CD4-positive, alpha-beta T cell treated with Interleukin-4 for 1 hour (primary cell): ENCODE measurements around the gene NPAS3.

ENCODE experiments used
- DNase-seq, 2 donors: peaks; one replicate each; pipeline ENCODE4 v3.0.0-alpha.2; 2020 to 2022

The NPAS3 gene

GRCh38 chr14:33657476-33657875, 718.8 kb downstream of the NPAS3 start:
- no peak for DNase-seq

DNA sequence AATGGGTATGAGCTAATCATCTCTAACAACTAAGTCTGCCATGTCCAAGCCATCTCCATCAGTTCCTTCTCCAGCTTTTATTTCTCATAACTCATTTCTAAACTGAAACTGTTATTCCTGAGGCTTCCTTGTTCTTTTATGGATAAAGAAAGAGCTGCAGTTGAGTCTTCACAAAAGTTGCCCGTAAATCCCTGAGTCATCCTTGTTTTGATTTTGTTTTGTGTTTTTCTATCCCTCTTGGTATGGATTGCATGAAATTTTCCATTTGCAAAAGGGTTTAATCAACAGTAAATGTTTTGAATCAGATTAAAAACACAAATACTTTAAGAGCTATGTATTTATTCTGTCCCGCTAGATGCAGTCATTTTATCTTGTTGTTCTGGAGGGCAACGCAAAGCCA, 721.6 kb downstream of the NPAS3 start:
- no peak for DNase-seq

DNA sequence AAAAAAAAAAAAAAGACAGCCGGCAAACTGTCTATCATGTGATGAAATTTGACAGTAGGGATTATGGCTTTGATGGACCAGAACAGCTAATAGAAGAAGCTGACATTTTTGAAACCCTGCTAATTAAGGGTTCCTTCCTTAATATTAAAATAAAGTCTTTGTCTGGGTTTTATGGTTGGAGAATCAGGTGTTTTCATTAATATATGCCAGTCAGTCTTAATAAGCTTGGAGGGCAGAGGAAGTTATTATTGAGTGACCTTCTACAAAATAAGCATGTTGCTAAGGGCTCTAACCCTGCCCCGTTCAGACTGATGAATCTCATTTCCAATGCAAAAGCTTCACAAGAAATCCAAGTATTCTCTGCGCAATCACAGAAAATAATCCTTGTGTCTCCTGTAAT, 722.4 kb downstream of the NPAS3 start:
- no peak for DNase-seq

- no peak for DNase-seq
Observed at GRCh38 chr14:33668066-33668465, 729.4 kb downstream of the NPAS3 start.

GRCh38 chr14:33669111-33669510, 730.4 kb downstream of the NPAS3 start:
- no peak for DNase-seq

DNA sequence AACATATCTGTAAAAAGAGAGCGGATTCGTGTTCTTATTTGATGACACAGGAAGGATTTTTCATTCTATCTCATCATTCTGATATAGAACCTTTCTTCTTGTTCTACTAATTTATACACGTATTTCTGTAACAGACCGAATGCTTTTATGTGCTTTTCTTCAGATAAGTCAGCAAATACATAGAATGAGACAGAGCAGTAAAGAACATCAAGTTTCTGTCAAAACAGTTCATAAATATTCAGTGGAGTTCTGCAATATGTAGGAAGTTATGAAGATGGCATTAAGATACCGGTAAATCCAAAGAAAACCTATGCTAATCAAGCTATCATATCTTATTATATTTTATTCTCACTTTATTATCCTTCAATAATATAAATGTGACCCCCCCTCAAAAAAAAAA, 731.6 kb downstream of the NPAS3 start:
- no peak for DNase-seq

DNA sequence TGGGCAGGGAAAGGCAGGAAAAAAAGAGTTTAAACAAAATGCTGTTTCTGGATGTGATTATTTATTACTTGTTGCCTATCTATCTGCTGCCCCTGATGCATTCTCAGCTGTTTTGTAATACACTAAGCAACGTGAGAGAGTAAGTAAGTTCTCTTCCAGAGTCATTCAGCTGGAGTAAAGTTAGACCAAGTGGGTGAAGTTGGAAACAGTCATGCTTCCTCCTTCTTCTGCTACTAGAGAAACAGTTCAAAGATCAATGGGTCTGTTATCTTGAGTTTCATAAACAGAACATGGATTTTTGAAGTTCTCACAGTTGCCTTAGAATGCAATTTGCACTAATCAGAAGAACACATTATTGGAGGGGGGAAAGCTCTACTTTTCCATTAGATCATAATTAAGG, 732.9 kb downstream of the NPAS3 start:
- DNase-seq, result no peak

DNA sequence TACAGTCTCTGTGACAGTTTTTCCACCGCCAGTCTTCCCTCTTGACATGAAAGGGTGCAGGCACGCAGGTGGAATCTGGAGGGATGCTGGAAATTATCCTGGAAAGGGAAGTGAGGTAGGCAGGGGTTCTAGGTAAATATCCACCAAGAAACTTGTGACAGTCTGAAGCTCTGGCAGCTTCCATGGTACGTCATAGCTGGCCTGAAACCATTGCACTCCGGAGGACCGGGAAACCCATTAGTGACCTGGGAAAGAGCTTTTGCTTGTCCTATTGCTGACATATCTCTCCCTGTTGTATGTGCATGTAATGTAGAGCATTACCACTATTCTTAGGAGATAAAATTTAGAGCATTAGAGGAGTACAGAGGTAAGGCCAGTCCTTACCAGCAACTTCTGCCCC, 736.2 kb downstream of the NPAS3 start:
- no peak for DNase-seq

- no peak for DNase-seq
Observed at GRCh38 chr14:33675415-33676130, 736.9 kb downstream of the NPAS3 start.

- DNase-seq, result no peak
Observed at GRCh38 chr14:33676135-33676566, 737.5 kb downstream of the NPAS3 start.

- DNase-seq, result no peak
Observed at GRCh38 chr14:33676891-33677290, 738.2 kb downstream of the NPAS3 start.

DNA sequence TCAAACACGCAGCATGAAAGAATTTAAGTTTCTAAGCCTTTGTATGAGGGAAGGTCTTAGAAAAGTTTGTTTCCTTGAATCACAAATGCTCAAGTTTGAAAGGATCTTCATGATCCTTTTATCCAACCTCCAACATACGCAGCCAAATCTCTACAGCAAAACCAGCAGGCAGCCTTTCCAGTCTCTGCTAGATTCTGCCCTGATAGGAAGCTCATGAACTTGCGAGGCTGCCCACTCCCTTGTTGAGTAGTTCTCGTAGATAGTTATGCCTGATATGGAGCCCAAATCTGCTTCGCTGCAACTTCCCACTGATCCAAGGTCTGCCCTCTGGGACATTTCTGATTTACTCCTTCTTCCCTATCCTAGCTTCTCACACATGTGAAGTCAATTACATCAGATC, 739.3 kb downstream of the NPAS3 start:
- DNase-seq, result no peak

DNA sequence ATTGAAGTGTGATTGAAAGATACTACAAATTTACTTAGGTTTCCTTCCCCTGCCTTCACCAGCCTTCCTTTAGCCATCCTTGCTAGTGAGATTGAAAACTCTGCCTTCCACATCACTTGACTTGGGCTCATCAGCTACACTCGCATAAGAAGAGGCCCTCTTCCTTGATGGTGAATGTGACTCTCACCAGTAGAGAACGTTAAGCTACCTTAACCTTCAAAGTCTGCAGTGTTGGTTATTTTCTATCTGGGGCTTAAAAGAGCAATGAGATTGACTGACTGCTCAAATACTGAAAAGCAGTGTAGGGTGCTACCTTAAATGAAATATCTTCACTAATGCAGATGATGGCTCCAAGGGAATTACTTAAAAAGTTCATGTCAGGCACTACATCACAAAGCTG, 740.3 kb downstream of the NPAS3 start:
- DNase-seq, result no peak

- no peak for DNase-seq
Observed at GRCh38 chr14:33679461-33680225, 741.0 kb downstream of the NPAS3 start.

- DNase-seq, result no peak
Observed at GRCh38 chr14:33680873-33681272, 742.2 kb downstream of the NPAS3 start.

DNA sequence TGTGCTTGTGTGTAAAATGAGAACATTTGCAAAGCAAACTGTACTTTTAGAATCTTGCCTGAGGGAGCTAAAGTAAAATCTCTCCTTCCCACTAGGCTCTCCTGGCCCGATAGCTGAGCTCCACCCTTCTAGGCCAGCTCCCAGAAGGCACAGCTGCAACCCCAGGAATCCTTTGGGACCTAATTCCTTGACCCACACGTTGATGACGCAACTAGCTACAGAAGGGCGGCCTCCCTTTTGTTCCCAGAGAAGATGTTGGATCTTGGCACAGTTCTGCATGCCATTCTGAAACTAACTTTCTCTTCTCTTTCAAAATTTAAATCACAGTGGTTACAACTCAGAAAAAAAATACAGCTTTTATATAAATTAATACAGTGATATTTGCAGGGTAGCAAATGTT, 744.1 kb downstream of the NPAS3 start:
- DNase-seq, result no peak

GRCh38 chr14:33685026-33685425, 746.3 kb downstream of the NPAS3 start:
- DNase-seq, result no peak

- no peak for DNase-seq
Observed at GRCh38 chr14:33685698-33686097, 747.0 kb downstream of the NPAS3 start.

- no peak for DNase-seq
Observed at GRCh38 chr14:33686218-33686617, 747.5 kb downstream of the NPAS3 start.

DNA sequence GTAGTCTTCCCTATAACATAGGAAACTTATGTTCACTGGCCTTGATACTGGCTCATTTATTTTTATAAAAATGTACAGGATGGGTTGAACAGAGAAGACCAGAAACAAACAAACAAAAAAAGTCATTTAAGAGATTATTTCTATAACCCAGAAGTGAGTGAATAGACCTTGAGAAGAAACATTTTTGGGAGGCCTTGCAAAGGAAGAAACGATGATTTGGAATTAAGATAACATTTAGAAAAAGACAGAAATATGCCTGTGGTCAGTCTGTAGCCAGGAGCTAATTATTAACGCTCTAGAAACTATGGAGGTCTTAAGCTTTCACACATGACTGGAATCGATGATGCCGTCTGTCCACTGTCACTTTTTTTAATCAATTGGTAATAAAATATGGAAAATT, 748.2 kb downstream of the NPAS3 start:
- no peak for DNase-seq

DNA sequence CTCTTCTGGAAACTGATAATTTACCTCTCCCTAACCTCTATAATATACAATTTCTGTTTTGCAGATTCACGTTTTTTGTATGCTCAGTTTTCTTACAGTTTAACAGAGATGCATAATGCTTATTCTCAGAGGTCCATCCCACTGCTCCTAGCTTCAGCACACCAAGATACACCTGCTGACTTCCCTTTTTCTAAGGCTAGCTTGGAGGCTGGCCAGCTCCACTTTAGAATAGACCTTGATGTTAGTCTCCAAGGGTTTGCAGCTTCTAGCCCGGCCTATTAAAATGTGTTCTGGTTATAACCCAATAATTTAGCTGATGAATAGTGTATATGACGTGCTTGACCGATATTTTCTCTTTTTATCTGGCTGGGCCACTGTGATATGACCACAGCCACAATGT, 751.0 kb downstream of the NPAS3 start:
- no peak for DNase-seq

- no peak for DNase-seq
Observed at GRCh38 chr14:33691907-33692306, 753.2 kb downstream of the NPAS3 start.

- DNase-seq, result no peak
Observed at GRCh38 chr14:33692762-33693161, 754.1 kb downstream of the NPAS3 start.

- no peak for DNase-seq
Observed at GRCh38 chr14:33693237-33693636, 754.6 kb downstream of the NPAS3 start.

GRCh38 chr14:33696165-33696564, 757.5 kb downstream of the NPAS3 start:
- DNase-seq, result no peak
